BJ (cell line): ENCODE data around the gene AHI1. TPM values are rescaled to one million over a fixed set of nuclear protein-coding genes. Genes with fewer than 3 reads are reported as not detected.

ENCODE experiments used
- CTCF ChIA-PET: fragments of 350-600 bp; formaldehyde crosslinking; extraction: SDS; loops from one replicate; lab custom pipeline; 2021; ENCODE audit warnings: antibody characterized with exemption, inconsistent platforms; lab: Yijun Ruan, JAX
- POLR2A ChIA-PET: fragments of 300-600 bp; sonication (Branson Sonifier 250); formaldehyde crosslinking; extraction: SDS; loops from one replicate; lab custom pipeline; 2021; ENCODE audit warnings: antibody characterized with exemption; lab: Charles Lee
- DNase-seq: peaks from one replicate; pipeline ENCODE4 v3.0.0-alpha.2; 2011; ENCODE audit warnings: low read depth
- H3K27me3 ChIP-seq: 2 replicates; pipeline ENCODE4 v1.6.0; 2011; ENCODE audit warnings: low read length; ENCODE audit not compliant: control insufficient read depth, insufficient read depth
- H3K36me3 ChIP-seq: 2 replicates; pipeline ENCODE4 v1.5.1; 2011; ENCODE audit warnings: low read length; ENCODE audit not compliant: control insufficient read depth, insufficient read depth
- H3K4me3 ChIP-seq: 2 replicates; pipeline ENCODE4 v1.5.1; 2011; ENCODE audit warnings: low read depth, mild to moderate bottlenecking, control low read depth, low read length
- CTCF ChIP-seq: IDR thresholded peaks from 2 replicates; pipeline ENCODE4 v1.5.1; 2011; ENCODE audit warnings: low read depth, mild to moderate bottlenecking, control low read depth, inconsistent platforms, low read length, moderate library complexity; ENCODE audit not compliant: insufficient read depth
- polyA plus RNA-seq: library from polyadenylated mRNA; depleted of rRNA; stranded (reverse); fragments of >200 nt; gene quantifications from 2 replicates; pipeline ENCODE4 v1.2.3, GENCODE V29; 2011

Gene AHI1
- polyA plus RNA-seq, 1 experiment, result 7.9 TPM

- POLR2A ChIA-PET, result no interaction called here
- no peak for TF ChIP-seq CTCF
- Histone ChIP-seq H3K4me3 (no peak overlapping the region), H3K36me3 (peaks cover 4% of the 10 kb centered on the region; the same call in 1 of the 2 replicates), H3K27me3 (no peaks in the 10 kb centered on the region)
- no peak for DNase-seq
- CTCF ChIA-PET, result no interaction called here
Observed at GRCh38 chr6:135461208-135461607, 36.3 kb downstream of the AHI1 start.

DNA sequence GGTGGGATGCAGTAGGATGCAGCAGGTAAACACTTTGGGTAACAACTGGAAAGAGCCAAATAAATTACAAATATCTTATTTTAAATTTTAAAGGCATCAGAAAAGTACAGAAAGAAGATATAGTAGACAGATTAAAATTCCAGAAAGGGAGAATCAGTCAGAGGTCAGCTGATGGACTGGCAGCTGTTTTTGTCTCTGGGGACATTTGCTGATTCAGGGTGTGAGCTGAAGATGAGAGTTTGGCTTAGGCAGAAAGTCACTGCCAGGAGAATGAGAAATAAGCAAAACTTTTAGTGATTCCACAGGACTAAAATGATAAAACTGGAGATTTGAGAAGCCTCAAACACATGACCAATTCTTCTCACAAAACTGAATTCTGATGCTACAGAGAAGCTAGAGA lies 39.5 kb downstream of the AHI1 start:
- no peak overlapping the region for H3K4me3 ChIP-seq
- ChIA-PET POLR2A (no interaction called here), CTCF (interaction anchor here (0.8 kb wide), 1 partner anchor 761 kb away, joined by 4 read pairs; no protein-coding TSS in a partner anchor)
- DNase-seq, result no peak
- no peaks in the 10 kb centered on the region for H3K27me3 ChIP-seq
- no peak for TF ChIP-seq CTCF
- H3K36me3 ChIP-seq, result no peaks in the 10 kb centered on the region

- ChIA-PET CTCF (interaction anchor here (0.7 to 2.9 kb wide), 4 partner anchors 23 to 775 kb away, joined by 3 to 16 read pairs (median 8); no protein-coding TSS in a partner anchor), POLR2A (no interaction called here)
- Histone ChIP-seq H3K36me3 (no peaks in the 10 kb centered on the region), H3K4me3 (no peak overlapping the region), H3K27me3 (no peaks in the 10 kb centered on the region)
- peak; percentile 54 for TF ChIP-seq CTCF
- no peak for DNase-seq
Observed at GRCh38 chr6:135451617-135452190, 45.8 kb downstream of the AHI1 start.

DNA sequence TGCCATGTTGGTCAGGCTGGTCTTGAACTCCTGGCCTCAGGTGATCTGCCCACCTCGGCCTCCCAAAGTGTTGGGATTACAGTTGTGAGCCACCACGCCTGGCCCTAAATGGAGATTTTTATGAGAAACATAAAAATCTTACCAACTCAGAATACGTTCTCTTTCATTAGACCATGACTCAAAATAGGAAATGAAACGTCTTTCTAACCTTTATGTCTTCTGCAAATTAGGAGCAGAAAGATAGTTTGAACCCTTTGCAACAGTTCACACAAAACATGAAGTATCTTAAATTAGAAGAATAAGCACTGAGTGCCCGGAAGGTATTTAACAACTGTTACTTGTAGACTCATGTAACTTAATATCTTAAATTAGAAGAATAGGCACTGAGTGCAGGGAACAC lies 48.3 kb downstream of the AHI1 start:
- no peak overlapping the region for H3K4me3 ChIP-seq
- no peak for TF ChIP-seq CTCF
- ChIA-PET CTCF (interaction anchor here (1.2 to 2.4 kb wide), 2 partner anchors 86 to 869 kb away, joined by 4 to 16 read pairs; no protein-coding TSS in a partner anchor), POLR2A (no interaction called here)
- H3K36me3 ChIP-seq, result no peaks in the 10 kb centered on the region; the same call in 1 of the 2 replicates
- no peak for DNase-seq
- no peaks in the 10 kb centered on the region for H3K27me3 ChIP-seq

- CTCF ChIA-PET, result interaction anchor here (1.2 to 1.3 kb wide), 2 partner anchors 17 to 294 kb away, joined by 3 read pairs; no protein-coding TSS in a partner anchor
- Histone ChIP-seq H3K4me3 (no peak overlapping the region), H3K27me3 (no peaks in the 10 kb centered on the region), H3K36me3 (no peaks in the 10 kb centered on the region; the same call in 1 of the 2 replicates)
- POLR2A ChIA-PET, result no interaction called here
- no peak for DNase-seq
- no peak for TF ChIP-seq CTCF
Observed at GRCh38 chr6:135440087-135440792, 57.3 kb downstream of the AHI1 start.
